Omental fat pad (tissue), 4 donors: Measurements from ENCODE around the gene RSRC1. TPM values are rescaled to one million over a fixed set of nuclear protein-coding genes. Genes with fewer than 3 reads are reported as not detected.
A peak's percentile ranks its signal among the peaks of the same experiment; 100 is the strongest.

Experiments
- ATAC-seq: fragments of 150-250 bp; one replicate; pipeline ENCODE4 v1.9.1; 2016; ENCODE audit warnings: mild to moderate bottlenecking, moderate library complexity; ENCODE audit not compliant: low FRiP score
- DNase-seq: peaks from one replicate; pipeline ENCODE4 v3.0.0-alpha.2; 2019; ENCODE audit warnings: low spot score
- total RNA-seq, 4 donors: library from RNA; depleted of rRNA; stranded (reverse); fragments of >200 nt; gene quantifications; one replicate each; pipeline ENCODE4 v1.1.0, GENCODE V29; 2016
- TF ChIP-seq, protein P1 (sequence below), 3 donors: fragments of 450-650 bp; IDR thresholded peaks; one replicate each; pipeline ENCODE4 v1.5.1; 2016 to 2017; ENCODE audit warnings: antibody characterized with exemption in 3 of 3, mild to moderate bottlenecking in 3 of 3, moderate library complexity in 2 of 3

RSRC1 gene
- total RNA-seq, 4 donors from 2014 or later, result 30.7 to 48.9 (median 40.9) TPM

DNA sequence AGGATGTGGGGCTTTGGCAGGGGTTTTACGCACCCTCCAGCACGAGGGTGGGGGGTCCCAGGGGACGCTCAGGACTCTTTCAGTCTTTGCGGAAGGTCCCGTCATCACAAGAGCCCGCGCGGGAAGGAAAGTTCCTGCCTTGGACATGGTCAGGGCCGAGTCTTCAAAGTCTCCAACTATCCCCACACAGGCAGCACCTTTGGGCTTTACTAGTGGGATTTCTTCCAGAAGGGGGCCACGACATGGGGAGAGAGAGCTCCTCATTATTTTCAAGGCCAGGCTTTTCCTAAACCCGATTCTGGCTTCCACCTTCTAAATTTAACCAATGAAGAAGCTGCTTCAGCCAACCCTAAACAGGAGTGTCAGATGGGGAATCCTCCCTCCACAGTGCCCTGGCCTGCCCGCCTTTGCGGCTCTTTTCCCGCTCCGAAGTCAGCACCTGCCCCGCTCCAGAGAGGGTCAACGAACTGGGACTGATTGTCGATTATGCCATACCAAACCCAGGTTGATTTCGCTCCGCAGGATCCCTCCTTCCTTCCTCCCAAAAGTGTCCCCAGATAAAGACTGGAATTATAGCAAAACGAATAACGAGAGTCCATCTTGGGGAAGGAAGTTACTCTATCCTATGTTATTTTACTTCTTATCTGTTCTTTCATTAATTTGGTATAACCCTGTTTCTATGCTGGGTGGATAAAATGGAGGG, 14.6 kb upstream of the RSRC1 start:
- DNase-seq (no peak), ATAC-seq (no peak)
- TF ChIP-seq, protein P1, sequence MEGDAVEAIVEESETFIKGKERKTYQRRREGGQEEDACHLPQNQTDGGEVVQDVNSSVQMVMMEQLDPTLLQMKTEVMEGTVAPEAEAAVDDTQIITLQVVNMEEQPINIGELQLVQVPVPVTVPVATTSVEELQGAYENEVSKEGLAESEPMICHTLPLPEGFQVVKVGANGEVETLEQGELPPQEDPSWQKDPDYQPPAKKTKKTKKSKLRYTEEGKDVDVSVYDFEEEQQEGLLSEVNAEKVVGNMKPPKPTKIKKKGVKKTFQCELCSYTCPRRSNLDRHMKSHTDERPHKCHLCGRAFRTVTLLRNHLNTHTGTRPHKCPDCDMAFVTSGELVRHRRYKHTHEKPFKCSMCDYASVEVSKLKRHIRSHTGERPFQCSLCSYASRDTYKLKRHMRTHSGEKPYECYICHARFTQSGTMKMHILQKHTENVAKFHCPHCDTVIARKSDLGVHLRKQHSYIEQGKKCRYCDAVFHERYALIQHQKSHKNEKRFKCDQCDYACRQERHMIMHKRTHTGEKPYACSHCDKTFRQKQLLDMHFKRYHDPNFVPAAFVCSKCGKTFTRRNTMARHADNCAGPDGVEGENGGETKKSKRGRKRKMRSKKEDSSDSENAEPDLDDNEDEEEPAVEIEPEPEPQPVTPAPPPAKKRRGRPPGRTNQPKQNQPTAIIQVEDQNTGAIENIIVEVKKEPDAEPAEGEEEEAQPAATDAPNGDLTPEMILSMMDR (IDR thresholded peaks at IDR 0.05), result no peak

GRCh38 chr3:158095814-158096704, 13.8 kb upstream of the RSRC1 start:
- TF ChIP-seq, protein P1 (IDR thresholded peaks at IDR 0.05), result no peak

GRCh38 chr3:158097081-158097592, 12.8 kb upstream of the RSRC1 start:
- TF ChIP-seq, protein P1 (IDR thresholded peaks at IDR 0.05), result no peak
- ATAC-seq, result no peak
- DNase-seq, result no peak

More at GRCh38 chr3:158095814-158096704, 13.8 kb upstream of the RSRC1 start:
- DNase-seq (no peak), ATAC-seq (no peak)

DNA sequence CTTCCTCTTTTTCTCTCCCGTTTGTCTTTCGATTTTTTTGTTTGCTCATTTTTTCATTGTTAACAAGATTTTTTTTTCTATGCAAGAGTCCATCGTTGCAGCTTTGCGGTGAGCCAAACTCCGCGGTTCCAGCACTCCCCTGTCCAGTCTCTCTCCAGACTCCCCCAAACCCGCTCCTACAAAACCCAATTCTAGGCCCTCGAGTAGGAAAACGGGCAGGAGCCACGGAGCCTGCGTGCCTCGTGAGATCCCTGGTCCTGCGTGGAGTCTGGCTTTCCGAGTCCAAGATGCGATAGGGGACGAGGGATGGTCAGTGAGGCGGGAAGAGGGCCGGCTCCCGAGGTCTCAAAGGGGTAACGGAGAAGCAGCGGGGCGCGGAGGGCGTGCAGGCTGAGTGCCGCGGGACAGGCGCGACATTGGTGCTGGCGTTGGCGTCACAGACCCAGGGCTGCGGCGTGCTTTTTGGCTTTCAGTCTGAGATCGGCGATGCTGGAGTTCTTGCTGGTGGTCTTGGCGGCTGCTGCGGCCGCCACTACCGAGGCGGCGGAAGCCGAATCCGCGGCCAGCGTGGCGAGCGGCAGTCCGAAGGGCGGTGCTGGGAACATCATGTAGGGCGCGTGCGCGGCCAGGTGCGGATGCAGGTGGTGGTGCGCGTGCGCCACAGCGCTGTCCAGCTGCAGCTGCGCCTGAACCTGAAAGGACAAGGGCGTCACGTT, 12.1 kb upstream of the RSRC1 start:
- ATAC-seq (peak; percentile 63), DNase-seq (no peak)
- TF ChIP-seq, protein P1 (IDR thresholded peaks at IDR 0.05), result no peak

GRCh38 chr3:158098309-158098639, 11.6 kb upstream of the RSRC1 start:
- DNase-seq (no peak), ATAC-seq (no peak)
- TF ChIP-seq, protein P1 (IDR thresholded peaks at IDR 0.05), result no peak

- DNase-seq (no peak), ATAC-seq (no peak)
- TF ChIP-seq, protein P1 (IDR thresholded peaks at IDR 0.05), result no peak
Observed at GRCh38 chr3:158098834-158099424, 11.0 kb upstream of the RSRC1 start.
